Measurements from ENCODE around the gene FAM120AOS.

Gene FAM120AOS

GRCh38 chr9:93436655-93437407 is 16.6 kb downstream of the FAM120AOS start:
- no peak for DNase-seq

- no peak for DNase-seq
Measured at GRCh38 chr9:93436218-93436617, 17.2 kb downstream of the FAM120AOS start.

DNA sequence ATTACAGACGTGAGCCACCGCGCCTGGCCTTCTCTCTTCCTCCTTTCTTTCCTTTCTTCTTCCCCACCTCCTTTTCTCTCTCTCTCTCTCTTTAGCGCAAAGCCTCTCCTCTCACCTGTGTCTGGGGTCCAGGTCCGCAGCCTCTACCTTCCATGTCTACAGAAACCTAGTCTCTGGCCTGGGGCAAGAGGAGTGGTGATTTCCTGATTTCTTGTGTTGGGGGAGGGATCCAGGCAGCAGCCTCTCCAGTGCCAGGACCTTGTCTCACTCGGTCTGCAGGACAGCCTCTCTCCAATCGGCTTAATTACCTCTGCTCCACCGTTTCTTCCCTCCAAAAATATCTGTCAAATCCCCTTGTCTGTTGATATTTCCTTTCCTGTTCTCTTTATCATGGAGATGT is 18.0 kb downstream of the FAM120AOS start:
- DNase-seq, result no peak

DNA sequence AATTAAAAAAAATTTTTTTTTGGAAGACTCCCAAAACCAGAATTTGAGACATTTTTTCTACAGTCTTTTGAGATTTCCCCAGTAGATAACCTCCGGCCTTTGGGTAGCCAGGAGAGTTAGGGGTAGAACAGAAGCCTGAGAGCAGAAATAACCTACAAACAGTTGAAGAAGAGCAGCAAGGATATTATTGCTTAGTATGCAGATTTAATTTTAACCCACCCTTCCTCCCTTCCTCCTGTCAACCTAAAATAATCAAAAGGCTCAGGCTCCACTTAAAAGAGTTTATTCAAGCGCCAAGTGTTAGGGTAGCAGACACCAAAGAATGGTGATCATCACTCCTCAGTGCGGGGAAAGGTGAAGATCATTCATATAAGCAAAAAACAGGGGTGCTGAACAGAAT is 19.3 kb downstream of the FAM120AOS start:
- no peak for DNase-seq

DNA sequence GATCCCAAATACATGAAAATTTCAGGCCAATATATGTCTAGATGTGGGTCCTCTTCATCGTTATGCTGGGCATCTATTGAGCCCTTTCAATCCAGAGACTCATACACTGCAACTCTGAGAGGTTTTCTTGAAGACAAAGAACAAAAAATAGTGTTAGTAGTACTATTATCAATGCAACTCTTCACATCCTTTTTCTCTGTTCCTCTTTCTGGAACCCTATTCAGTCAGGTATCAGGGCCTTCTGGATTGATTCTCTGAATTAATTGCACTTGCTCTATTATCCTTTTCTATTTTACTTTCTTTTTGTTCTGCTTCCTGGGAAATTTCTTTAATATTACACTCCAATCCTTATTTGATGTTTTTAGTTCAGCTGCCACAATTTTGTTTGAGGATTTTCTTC is 20.4 kb downstream of the FAM120AOS start:
- no peak for DNase-seq

GRCh38 chr9:93431539-93432105 is 21.8 kb downstream of the FAM120AOS start:
- DNase-seq, result no peak

- no peak for DNase-seq
Measured at GRCh38 chr9:93427655-93428379, 25.6 kb downstream of the FAM120AOS start.

- no peak for DNase-seq
Measured at GRCh38 chr9:93422977-93423616, 30.3 kb downstream of the FAM120AOS start.

DNA sequence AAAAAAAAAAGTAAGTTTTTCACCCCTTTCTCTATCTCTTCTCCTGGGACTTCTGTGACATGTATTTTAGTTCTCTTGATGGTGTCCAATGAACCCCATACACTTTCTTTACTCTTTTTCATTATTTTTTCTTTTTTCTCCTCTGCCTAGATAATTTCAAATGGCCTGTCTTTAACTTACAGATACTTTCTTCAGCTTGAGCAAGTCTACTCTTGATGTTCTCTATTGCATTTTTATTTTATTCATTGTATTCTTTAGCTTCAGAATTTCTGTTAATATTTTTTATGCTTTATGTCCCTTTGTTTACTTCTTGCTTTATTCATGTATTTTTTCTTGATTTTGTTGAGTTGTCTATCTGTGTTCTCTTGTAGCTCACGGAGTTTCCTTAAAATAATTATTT is 34.4 kb downstream of the FAM120AOS start:
- DNase-seq, result no peak

- no peak for DNase-seq
Measured at GRCh38 chr9:93417538-93417937, 35.8 kb downstream of the FAM120AOS start.

DNA sequence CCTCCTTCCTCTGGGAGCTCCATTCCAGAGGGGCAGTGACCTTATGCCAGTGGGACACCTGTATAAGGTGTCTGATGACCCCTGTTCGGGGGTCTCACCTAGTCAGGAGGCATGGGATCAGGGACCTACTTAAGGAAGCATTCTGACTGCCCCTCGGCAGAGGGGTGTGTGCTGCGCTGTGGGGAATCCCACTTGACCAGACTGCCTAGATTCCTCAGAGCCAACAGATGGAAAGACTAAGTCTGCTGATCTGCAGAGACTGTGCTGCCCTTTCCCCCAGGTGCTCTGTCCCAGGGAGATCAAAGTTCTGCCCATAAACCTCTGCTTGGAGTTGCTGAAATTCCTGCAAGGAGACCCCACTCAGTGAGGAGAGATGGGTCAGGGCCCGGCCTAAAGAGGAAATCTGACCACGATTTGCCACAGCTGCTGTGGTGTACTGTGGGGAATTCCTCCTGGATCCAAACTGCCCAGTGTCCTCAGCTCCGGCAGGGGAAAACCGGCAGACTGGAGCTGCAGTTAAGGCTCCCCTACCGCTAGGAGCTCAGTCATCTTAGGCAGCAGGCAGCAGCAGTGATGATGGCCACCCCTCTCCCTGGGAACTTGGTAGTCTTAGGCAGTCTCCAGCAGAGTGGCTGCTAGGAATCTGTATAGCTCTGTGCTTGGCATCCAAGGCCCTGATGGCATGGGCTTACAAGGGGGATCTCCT is 36.7 kb downstream of the FAM120AOS start:
- DNase-seq, result no peak

GRCh38 chr9:93415176-93415690 is 38.1 kb downstream of the FAM120AOS start:
- no peak for DNase-seq

GRCh38 chr9:93413530-93413929 is 39.9 kb downstream of the FAM120AOS start:
- no peak for DNase-seq

- no peak for DNase-seq
Measured at GRCh38 chr9:93406371-93406770, 47.0 kb downstream of the FAM120AOS start.

DNA sequence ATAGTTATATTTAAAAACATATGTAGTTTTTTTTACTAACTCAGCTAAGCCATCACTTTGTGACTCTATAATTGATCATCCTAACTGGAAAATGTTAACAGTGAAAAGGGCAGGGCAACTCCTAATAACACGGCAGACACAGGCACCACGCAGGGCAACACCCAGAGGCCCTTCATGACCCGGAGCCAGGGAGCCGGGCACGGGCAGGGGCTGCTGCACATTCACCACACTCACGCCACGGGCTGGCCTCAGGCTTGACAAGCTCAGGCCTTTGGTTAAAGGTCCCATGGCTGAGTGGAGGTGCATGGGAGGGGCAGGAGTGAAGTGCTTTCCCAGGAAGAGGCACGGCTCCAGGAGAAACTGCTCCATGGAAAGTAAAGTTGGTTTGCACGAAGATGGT is 54.9 kb downstream of the FAM120AOS start:
- DNase-seq, result no peak

DNA sequence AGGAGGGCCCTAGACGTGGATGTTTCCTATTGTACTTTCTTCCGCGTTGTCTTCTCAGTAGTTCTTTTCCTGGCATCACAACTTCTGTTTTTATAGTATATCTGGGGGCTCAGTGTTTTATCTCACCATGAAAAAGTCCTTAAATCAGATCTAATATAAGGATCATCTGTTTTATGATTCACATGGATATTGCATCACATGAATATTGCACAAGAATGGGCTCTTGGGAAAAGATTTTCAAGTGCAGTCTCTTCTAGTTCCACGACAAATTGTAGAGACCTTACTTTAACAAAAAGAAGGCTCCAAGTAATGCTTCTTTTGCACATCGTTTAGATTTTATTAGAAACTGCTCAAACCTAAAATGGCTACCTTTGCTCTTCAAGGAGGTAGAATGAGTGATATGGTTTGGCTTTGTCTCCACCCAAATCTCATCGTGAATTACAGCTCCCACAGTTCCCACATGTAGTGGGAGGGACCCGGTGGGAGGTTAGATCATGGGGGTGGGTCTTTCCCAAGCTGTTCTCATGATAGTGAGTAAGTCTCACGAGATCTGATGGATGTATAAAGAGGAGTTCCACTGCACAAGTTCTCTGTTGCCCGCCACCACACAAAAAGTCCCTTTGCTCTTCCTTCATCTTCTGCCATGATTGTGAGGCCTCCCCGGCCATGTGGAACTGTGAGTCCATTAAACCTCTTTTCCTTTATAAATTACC is 55.6 kb downstream of the FAM120AOS start:
- no peak for DNase-seq

All from Kasumi-1 (cell line).